GM21515 (cell line): ENCODE measurements around the gene PRKACA.

Experiments
- ATAC-seq: cut with Tn5 transposase; IDR thresholded peaks from one replicate; pipeline ENCODE4 v1.9.1; 2021; ENCODE audit not compliant: unreplicated experiment

PRKACA gene

DNA sequence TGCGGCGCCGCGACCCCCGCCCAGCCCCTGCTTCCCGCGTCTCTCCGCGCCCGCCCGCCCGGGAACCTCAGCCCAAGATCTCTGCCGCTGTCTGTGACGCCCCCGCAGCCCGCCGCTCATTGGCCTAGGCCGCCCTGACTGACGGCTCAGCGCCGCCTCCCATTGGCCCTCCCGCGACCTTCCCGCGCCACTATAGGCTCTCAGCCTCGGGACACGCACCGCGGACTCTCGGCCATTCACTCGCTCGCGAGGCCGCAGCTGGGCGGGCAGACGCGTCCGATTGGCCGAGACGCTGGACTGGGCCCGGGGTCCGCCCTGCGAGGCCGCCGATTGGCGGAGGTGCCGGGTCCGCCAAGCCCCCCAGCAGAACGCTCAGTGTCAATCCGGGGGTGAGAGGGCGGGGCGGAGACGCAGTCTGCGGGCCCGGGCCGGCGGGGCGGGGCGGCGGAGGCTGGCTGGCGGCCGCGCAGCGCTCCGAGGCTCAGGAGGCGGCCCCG is at the start of gene PRKACA:
TSS of gene PRKACA (minus strand) at position 95 of the 497 bp plus-strand sequence. CDS start 215 bp downstream, outside the sequence.
- peak; percentile 89 for ATAC-seq

DNA sequence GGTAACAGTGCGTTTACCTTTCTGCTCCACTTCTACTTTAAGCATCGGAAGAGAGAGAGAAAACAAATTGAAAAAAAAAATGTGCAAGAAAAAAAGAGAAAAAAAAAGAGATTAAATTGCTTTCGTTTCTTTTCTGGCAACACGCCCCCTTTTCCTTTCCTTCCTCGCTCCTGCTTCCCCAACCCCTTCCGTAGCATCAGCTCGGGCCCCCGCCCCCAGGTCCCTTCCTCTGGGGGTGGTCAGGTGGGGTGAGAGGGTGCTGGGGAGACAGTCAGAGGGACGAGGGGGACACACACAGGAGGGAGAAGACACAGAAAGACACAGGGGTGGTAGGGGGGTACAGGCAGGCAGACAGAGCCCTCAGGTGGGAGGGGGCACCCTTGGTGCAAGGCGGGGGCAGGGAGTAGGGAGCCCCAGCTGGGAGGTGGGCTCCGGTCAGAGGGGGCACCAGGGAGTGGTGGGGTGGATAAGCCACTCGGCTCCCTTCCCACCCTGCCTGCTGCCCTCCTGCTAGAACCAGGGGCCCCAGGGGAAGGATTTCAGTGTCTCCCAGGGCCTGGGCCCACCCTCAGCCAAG is 49.5 kb upstream of the PRKACA start:
- no peak for ATAC-seq

DNA sequence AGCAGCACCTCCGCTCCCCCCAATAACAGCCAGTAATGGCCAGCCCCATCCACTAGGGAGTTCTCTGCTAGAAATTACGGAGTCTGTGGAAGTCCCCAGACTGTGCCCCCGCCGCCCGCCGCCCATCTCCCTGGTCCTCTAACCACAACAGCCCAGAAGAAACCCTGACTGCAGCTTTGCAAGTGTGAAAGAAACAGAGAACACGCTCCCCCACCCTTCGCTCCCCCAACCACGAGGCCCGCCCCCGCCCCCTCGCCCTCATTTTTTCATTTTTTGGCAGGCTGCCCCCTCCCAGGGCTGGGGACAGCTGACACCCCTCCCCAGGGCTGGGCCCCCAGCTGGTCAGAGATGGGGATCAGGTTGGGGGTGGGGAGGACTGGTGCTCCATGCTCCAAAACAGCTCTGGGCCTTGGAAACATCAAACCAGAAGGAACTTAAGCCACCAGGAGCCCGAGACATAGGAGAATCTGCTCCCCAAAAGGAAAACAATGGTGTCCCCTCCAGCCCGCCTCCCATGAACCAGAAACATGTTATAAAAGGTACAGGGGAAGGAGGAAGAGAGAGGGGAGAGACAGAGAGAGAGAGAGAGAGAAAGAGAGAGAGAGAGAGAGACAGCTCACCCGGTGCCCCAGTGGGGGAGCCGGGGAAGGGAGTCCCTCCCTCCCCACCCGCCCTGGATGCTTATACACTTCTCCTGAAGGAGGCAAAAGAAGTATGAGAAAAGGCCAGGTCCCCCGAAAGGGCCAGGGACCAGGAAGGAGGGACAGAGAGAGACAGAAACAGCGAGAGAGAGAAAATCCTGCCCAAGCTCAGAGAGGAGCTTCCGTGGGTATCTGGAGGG is 48.6 kb upstream of the PRKACA start:
- ATAC-seq = no peak

GRCh38 chr19:14164724-14165493 is 47.3 kb upstream of the PRKACA start:
- no peak for ATAC-seq

DNA sequence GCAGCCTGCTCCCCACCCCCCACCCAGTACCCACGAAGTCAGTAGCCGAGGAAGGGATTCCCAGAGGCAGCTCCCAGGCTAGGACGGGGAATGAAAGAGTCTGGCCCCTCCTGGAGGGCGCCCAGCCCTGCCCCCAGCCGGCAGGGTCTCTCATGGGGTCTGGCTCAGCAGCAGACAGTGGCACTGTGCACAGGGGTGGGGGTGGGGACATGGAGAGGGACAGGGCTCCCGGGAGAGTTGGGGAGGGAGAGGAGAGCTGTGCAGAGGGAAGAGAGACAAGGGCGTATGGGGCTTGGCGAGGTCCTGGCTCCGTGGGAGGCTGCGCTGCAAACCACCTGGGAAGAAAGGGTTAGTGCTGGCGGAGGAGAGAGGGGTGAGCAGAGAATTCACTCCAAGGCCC is 46.5 kb upstream of the PRKACA start:
- ATAC-seq = no peak

GRCh38 chr19:14162871-14163297 is 45.3 kb upstream of the PRKACA start:
- no peak for ATAC-seq

DNA sequence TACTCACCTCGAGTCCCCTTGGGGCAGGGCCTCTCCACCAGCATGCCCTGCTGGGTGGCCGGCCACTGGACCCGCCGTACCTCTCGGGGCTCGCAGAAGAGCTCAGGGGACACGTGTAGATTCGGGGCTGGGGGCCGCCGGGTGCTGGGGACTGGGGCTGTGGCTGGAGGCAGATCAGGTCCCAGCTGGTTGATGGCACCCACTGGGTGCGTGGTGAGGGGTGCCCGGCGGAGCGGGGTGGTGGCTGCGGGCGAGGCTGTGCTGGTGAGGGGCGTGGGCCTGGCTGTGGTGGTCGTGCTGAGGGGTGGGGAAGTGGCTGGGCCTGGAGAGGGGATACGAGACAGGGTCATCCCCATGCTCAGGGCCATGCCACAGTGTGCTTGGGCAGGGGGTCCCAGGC is 43.7 kb upstream of the PRKACA start:
- ATAC-seq = no peak

DNA sequence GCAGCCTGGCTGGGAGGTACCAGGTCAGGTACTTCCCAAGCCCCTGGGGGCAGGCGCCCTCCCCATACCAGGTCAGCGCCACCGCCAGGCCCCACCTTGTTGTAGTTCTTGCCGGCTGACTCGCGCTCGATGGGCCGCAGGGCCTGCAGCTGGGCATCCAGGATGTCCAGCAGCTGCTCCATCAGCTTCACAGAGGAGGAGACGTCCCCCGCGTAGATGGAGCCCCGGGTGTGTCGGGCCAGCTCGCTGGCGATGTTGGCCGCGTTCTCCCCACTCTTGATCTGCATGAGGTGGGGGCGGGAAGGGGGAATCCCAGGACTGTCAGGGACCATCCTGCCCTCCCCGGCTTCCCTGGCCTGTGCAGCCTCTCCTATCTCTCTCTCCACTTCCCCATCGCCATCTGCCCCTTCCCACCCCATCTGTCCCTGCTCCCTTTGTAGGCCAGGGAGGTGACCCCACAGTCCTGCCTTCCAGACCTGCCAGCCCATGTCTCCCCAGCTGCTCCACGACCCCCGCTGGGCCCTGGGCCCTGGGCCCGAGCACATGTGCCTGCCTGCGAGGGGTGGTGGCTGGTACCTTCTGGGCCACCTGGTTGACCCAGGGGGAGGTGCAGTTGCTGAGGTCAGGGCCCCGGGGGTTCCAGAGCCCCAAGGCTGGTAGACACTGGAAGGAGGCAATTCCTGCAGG is 42.6 kb upstream of the PRKACA start:
- ATAC-seq = no peak

DNA sequence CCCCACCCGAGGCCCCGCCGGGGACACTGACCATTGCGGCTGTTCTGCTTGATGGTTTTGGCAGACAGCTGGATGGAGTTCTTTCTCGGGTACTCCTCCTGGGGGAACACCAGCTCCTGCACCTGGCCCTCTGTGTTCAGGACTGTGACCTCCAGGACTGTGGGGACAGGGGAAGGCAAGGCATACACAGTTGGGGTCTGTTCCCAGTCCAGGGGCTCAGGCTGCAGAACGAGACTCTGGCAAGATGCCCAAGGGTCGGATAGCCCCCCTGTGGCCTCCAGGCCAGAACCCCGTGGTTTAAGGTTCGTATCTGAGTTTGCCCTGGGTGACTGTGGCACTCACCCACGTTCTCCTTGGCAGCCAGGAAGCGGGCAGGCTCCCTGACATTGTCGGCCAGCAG is 41.5 kb upstream of the PRKACA start:
- no peak for ATAC-seq

DNA sequence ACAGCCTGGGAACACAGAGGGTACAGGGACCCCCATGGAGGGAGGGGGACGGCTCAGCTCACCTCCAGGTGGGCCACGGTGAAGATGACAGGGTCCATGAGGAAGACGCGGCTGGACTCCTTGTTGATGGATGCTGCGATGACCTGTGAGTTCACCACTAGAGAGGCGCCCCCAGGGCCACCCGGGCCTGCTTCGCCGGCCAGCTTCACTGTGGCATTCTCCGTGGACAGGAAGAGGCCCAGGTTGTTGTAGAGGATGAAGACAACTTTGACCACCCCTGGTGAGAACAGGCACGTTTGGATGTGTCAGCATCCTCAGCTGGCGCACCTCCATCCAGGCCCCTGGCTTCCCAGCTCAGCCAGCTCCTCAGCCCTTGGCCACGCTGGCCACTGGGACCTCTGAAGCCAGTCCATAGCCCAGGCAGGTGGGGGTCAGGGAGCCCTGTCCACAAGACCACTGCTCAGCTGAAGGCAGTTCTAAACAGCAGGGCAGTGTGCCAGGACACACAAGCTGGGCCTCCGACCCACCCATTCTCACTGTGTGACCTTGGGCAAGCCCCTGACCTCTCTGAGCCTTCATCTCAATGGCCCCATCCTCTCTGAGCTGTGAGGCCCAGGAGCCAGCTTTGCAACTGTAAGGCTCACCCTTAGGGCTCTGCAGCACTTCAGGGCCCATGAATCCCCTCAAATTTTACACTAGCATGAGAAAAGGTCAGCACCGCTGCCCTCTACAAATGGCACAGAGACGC is 40.9 kb upstream of the PRKACA start:
- no peak for ATAC-seq

GRCh38 chr19:14156971-14157717 is 39.6 kb upstream of the PRKACA start:
- no peak for ATAC-seq

GRCh38 chr19:14156122-14156521 is 38.6 kb upstream of the PRKACA start:
- no peak for ATAC-seq

GRCh38 chr19:14155371-14155770 is 37.8 kb upstream of the PRKACA start:
- no peak for ATAC-seq

GRCh38 chr19:14152713-14153112 is 35.2 kb upstream of the PRKACA start:
- ATAC-seq = no peak

DNA sequence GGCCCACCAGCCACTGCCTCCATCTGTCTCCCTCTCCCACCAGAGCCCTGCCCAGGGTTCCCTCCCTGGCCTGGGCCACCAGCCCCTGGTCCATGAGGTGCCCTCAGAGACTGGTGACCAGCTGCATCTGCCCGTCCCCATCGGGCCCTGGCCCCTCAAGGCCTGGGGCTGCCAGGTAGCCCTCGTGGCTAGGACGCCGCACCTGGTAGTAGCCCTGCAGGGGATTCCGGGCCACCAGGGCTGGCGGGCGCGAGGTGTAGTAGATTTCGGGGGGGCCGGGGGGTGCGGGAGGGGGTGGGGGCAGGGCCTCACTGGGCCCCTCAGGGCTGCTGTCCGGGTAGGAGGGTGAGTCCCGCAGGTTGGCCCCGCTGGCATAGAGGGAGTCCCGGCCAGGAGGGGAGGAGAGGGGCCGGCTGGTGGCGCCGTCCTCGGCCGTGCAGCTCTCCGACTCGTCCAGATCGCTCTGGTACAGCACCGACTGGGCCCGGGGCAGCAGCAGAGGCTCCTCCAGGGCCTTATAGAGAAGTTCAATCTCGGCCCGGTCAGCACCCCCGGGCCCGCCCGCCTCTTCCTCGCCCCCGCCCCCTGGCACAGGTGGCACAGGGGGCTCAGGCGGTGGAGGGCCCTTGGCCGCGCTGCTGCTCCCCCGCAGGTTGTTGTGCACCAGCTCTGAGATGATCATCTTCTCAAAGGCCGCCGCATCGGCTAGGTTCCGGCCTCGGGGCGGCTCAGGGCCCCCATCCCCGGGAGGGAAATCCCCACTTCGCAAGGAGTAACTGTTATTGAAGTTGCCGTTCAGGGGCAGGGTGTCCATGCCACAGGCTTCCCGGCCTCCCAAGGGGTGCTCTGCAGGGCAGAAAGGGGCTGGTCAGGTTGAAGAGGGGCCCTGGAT is 33.5 kb upstream of the PRKACA start:
- ATAC-seq = no peak

- ATAC-seq = no peak
Measured at GRCh38 chr19:14150041-14150769, 32.6 kb upstream of the PRKACA start.

GRCh38 chr19:14149509-14149994 is 32.0 kb upstream of the PRKACA start:
- ATAC-seq = no peak
